Thyroid gland (tissue), 4 donors: ENCODE measurements around the gene DIS3L2. TPM values are rescaled to one million over a fixed set of nuclear protein-coding genes. Genes with fewer than 3 reads are reported as not detected.
"Not testable (repeated sequence)": the region's sequence is repeated elsewhere in the genome, so short reads cannot be mapped to it uniquely, and the experiment has no call there.

ENCODE experiments used
- DNase-seq, 2 donors: peaks; one replicate each; pipeline ENCODE4 v3.0.0-alpha.2; 2019
- H3K27ac ChIP-seq, 3 donors: fragments of 200-600 bp; sonication (generic); 1 replicate in 2 of 3; 2 replicates in 1 of 3; pipeline ENCODE4 v1.5.1; 2016 to 2019; ENCODE audit warnings: mild to moderate bottlenecking in 1 of 3, moderate library complexity in 1 of 3
- H3K27me3 ChIP-seq: fragments of 200-600 bp; sonication (generic); one replicate; pipeline ENCODE4 v1.5.1; 2019
- H3K36me3 ChIP-seq, 2 donors: fragments of 200-600 bp; sonication (generic); one replicate each; pipeline ENCODE4 v1.5.1; 2016 to 2019
- H3K4me1 ChIP-seq, 2 donors: fragments of 200-600 bp; sonication (generic); one replicate each; pipeline ENCODE4 v1.5.1; 2017 to 2019
- H3K4me3 ChIP-seq, 3 donors: fragments of 200-600 bp; sonication (generic); replicated peaks in 1 of 3; 1 replicate in 2 of 3; 2 replicates in 1 of 3; pipeline ENCODE4 v1.5.1; 2016; ENCODE audit warnings: mild to moderate bottlenecking in 1 of 3
- H3K9me3 ChIP-seq: fragments of 200-600 bp; sonication (generic); one replicate; pipeline ENCODE4 v1.5.1; 2017
- CTCF ChIP-seq, 6 experiments: fragments of 200-600 bp in 3 of 6; fragments of 450-650 bp in 3 of 6; sonication (generic) in 3 of 6; IDR thresholded peaks; one replicate each; pipeline ENCODE4 v1.5.1; 2016 to 2019; ENCODE audit warnings: antibody characterized with exemption in 6 of 6, mild to moderate bottlenecking in 2 of 6, inconsistent platforms in 1 of 6, moderate library complexity in 1 of 6
- POLR2A ChIP-seq, 2 donors: fragments of 450-650 bp; IDR thresholded peaks; one replicate each; pipeline ENCODE4 v1.6.1; 2017; ENCODE audit warnings: antibody characterized with exemption in 2 of 2, mild to moderate bottlenecking in 2 of 2, moderate library complexity in 1 of 2
- WGBS, 2 donors: methylation state at CpG; one replicate each; pipeline ENCODE4 v1.1.5; 2017; 5-methylcytosine and 5-hydroxymethylcytosine counted together
- intact Hi-C: fragments of 100-400 bp; cut with DNase I; formaldehyde crosslinking; loops from one replicate; pipeline ENCODE4 v1.15.1; 2023
- microRNA counts, 2 donors: library from miRNA; unstranded; fragments of <30 nt; microRNA quantifications; one replicate each; lab custom pipeline; 2016 to 2017
- microRNA-seq: library from miRNA; unstranded; fragments of <30 nt; microRNA quantifications from one replicate; pipeline ENCODE4, GENCODE V29; 2016
- small RNA-seq: library from RNA; depleted of rRNA; stranded (forward); fragments of <200 nt; gene quantifications from one replicate; pipeline ENCODE3, GENCODE V24; 2016
- total RNA-seq, 4 donors: library from RNA; depleted of rRNA; stranded (reverse); fragments of >200 nt; gene quantifications; one replicate each; pipeline ENCODE4 v1.2.3, GENCODE V29; 2016

Gene DIS3L2
- total RNA-seq, 4 donors from 2014 or later: 42.2 to 68.7 (median 50.3) TPM

- Histone ChIP-seq H3K27me3 (peaks cover 22% of the 10 kb centered on the region), H3K4me1 (peaks cover 5 to 25% of the 10 kb centered on the region in 2 donors), H3K36me3 (no peaks in the 10 kb centered on the region), H3K9me3 (no peaks in the 10 kb centered on the region), H3K4me3 (no peak overlapping the region), H3K27ac (no peak overlapping the region)
- TF ChIP-seq CTCF (IDR thresholded peaks at IDR 0.05) (no peak), POLR2A (IDR thresholded peaks at IDR 0.05) (no peak)
- intact Hi-C loops: no loop called here
- 89% methylated on average over 1 of the region's 1 CpG for WGBS, 2 donors
- DNase-seq: no peak
Measured at GRCh38 chr2:232384466-232384865, 423.0 kb downstream of the DIS3L2 start.

- peaks cover 22% of the 10 kb centered on the region for H3K27me3 ChIP-seq
- intact Hi-C loops, H3K4me3 ChIP-seq, H3K9me3 ChIP-seq, H3K27ac ChIP-seq, DNase-seq, H3K36me3 ChIP-seq: not testable (repeated sequence)
- H3K4me1 ChIP-seq: peaks cover 5 to 25% of the 10 kb centered on the region in 2 donors
Measured at GRCh38 chr2:232385058-232385457, 423.5 kb downstream of the DIS3L2 start.

GRCh38 chr2:232385660-232386489 is 424.4 kb downstream of the DIS3L2 start:
- no peak overlapping the region for H3K4me3 ChIP-seq
- no peak overlapping the region for H3K27ac ChIP-seq
- H3K9me3 ChIP-seq: no peaks in the 10 kb centered on the region
- H3K27me3 ChIP-seq: peaks cover 22% of the 10 kb centered on the region
- DNase-seq: no peak
- H3K4me1 ChIP-seq: peaks cover 5 to 25% of the 10 kb centered on the region in 2 donors
- no peak for TF ChIP-seq POLR2A (IDR thresholded peaks at IDR 0.05)
- TF ChIP-seq CTCF (IDR thresholded peaks at IDR 0.05): no peak
- intact Hi-C loops: no loop called here
- no peaks in the 10 kb centered on the region for H3K36me3 ChIP-seq
- WGBS, 2 donors: 13 to 14% methylated on average over 21 to 22 of the region's 24 CpGs

GRCh38 chr2:232386490-232386739 is 424.9 kb downstream of the DIS3L2 start:
- H3K4me3 ChIP-seq: no peak overlapping the region
- H3K36me3 ChIP-seq: no peaks in the 10 kb centered on the region
- no peaks in the 10 kb centered on the region for H3K9me3 ChIP-seq
- no peak for DNase-seq
- H3K27me3 ChIP-seq: peaks cover 22% of the 10 kb centered on the region
- WGBS, 2 donors: 3 to 9% methylated on average over 6 to 22 of the region's 23 CpGs
- intact Hi-C loops: no loop called here
- H3K4me1 ChIP-seq: peaks cover 5 to 25% of the 10 kb centered on the region in 2 donors
- TF ChIP-seq POLR2A (IDR thresholded peaks at IDR 0.05): no peak
- no peak for TF ChIP-seq CTCF (IDR thresholded peaks at IDR 0.05)
- H3K27ac ChIP-seq: no peak overlapping the region

MicroRNAs within 50 kb of the gene (microRNA counts, 767-probe panel; counts per million panel counts)
- microRNA hsa-miR-562 (lab: Ali Mortazavi, UCI): 0 counts per million in 2 donors

Small RNA genes lying within 50 kb of the gene (microRNA-seq; reads per million reads assigned to microRNA genes)
- not detected for gene MIR562

Small RNA genes lying within 50 kb of the gene (small RNA-seq; reads per million reads assigned to genes)
- gene AC068134.3 (not detected), gene AC068134.4 (not detected), gene MIR562 (not detected)

Other genes starting within 250 kb of the DIS3L2 start
- gene PDE6D, start 180.4 kb upstream of the DIS3L2 start, total RNA-seq: 10 to 100 TPM; 19.8 to 46.1 (median 28.5) TPM
- 10 to 100 TPM; 28.8 to 45.1 (median 37.1) TPM for gene COPS7B, start 175.3 kb upstream of the DIS3L2 start, total RNA-seq
- gene NPPC, start 35.3 kb upstream of the DIS3L2 start, total RNA-seq: not detected